Hepatocyte (in vitro differentiated cells): Measurements from ENCODE around the gene NR1D2. TPM values are rescaled to one million over a fixed set of nuclear protein-coding genes. Genes with fewer than 3 reads are reported as not detected.

Experiments used
- DNase-seq: peaks from one replicate; pipeline ENCODE4 v3.0.0-alpha.2; 2016; ENCODE audit warnings: low spot score
- H2AFZ ChIP-seq: fragments of 200-600 bp; sonication (generic); 2 replicates; pipeline ENCODE4 v1.6.0; 2016; ENCODE audit warnings: antibody characterized with exemption, mild to moderate bottlenecking
- H3K27ac ChIP-seq: fragments of 200-600 bp; sonication (generic); 2 replicates; pipeline ENCODE4 v1.5.1; 2016; ENCODE audit warnings: mild to moderate bottlenecking
- H3K27me3 ChIP-seq: fragments of 200-600 bp; sonication (generic); 2 replicates; pipeline ENCODE4 v1.6.1; 2016
- H3K36me3 ChIP-seq: fragments of 200-600 bp; sonication (generic); replicated peaks from 2 replicates; pipeline ENCODE4 v1.5.1; 2016; ENCODE audit warnings: low read depth; ENCODE audit not compliant: insufficient read depth
- H3K4me1 ChIP-seq: fragments of 200-600 bp; sonication (generic); 2 replicates; pipeline ENCODE4 v1.5.1; 2016; ENCODE audit warnings: mild to moderate bottlenecking, moderate library complexity; ENCODE audit not compliant: insufficient read depth
- H3K4me2 ChIP-seq: fragments of 200-600 bp; sonication (generic); 2 replicates; pipeline ENCODE4 v1.6.0; 2016
- H3K4me3 ChIP-seq: fragments of 200-600 bp; sonication (generic); 2 replicates; pipeline ENCODE4 v1.5.1; 2016; ENCODE audit warnings: mild to moderate bottlenecking
- H3K79me2 ChIP-seq: fragments of 200-600 bp; sonication (generic); 2 replicates; pipeline ENCODE4 v1.6.0; 2017; ENCODE audit warnings: mild to moderate bottlenecking
- H3K9me2 ChIP-seq: fragments of 200-600 bp; sonication (generic); replicated peaks from 2 replicates; pipeline ENCODE4 v1.6.0; 2017; ENCODE audit warnings: mild to moderate bottlenecking; ENCODE audit not compliant: insufficient read depth
- H3K9me3 ChIP-seq: fragments of 200-600 bp; sonication (generic); 2 replicates; pipeline ENCODE4 v1.5.1; 2016; ENCODE audit warnings: low read depth, mild to moderate bottlenecking
- H4K20me1 ChIP-seq: fragments of 200-600 bp; sonication (generic); 2 replicates; pipeline ENCODE4 v1.6.0; 2016; ENCODE audit warnings: mild to moderate bottlenecking; ENCODE audit not compliant: insufficient read depth, poor library complexity, severe bottlenecking
- EZH2 ChIP-seq: fragments of 200-600 bp; sonication (generic); IDR thresholded peaks from 2 replicates; pipeline ENCODE4 v1.6.1; 2016; ENCODE audit warnings: antibody characterized with exemption, mild to moderate bottlenecking, borderline replicate concordance
- EZH2phosphoT487 ChIP-seq: fragments of 200-600 bp; sonication (generic); IDR thresholded peaks from one replicate; pipeline ENCODE4 v1.6.1; 2018; ENCODE audit warnings: antibody characterized with exemption, mild to moderate bottlenecking, low read depth, moderate library complexity; ENCODE audit not compliant: unreplicated experiment, severe bottlenecking
- WGBS: methylation state at CpG from one replicate; pipeline ENCODE4 v1.1.6; 2016; ENCODE audit warnings: low lambda C conversion rate; ENCODE audit errors: missing lambda C conversion rate; 5-methylcytosine and 5-hydroxymethylcytosine counted together
- polyA plus RNA-seq: library from polyadenylated mRNA; unstranded; fragments of >200 nt; fragmentation: Nextera tagmentation; extraction: Ambion mirVana; gene quantifications from 2 replicates; pipeline ENCODE4 v1.2.1, GENCODE V29; 2016
- total RNA-seq: library from RNA; depleted of rRNA; stranded (reverse); fragments of >200 nt; gene quantifications from 2 replicates; pipeline ENCODE4 v1.2.3, GENCODE V29; 2014
- TF ChIP-seq, protein P1 (sequence below): fragments of 200-600 bp; sonication (generic); IDR thresholded peaks from 2 replicates; pipeline ENCODE4 v1.5.1; 2016; ENCODE audit warnings: antibody characterized with exemption, mild to moderate bottlenecking; ENCODE audit not compliant: poor library complexity

NR1D2 gene
- total and polyA plus RNA-seq, 2 experiments from 2014 or later: 6.8 to 18.3 TPM

- H2AFZ ChIP-seq: no peak overlapping the region
- no peaks in the 10 kb centered on the region for H3K27me3 ChIP-seq
- H3K9me2 ChIP-seq: no peaks in the 10 kb centered on the region
- DNase-seq: no peak
- no peak overlapping the region for H3K4me3 ChIP-seq
- H3K4me1 ChIP-seq: no peaks in the 10 kb centered on the region
- H3K27ac ChIP-seq: no peak overlapping the region
- H3K36me3 ChIP-seq: no peaks in the 10 kb centered on the region
- H3K9me3 ChIP-seq: no peaks in the 10 kb centered on the region
- 76% methylated on average over 3 of the region's 3 CpGs for WGBS
- no peak overlapping the region for H3K4me2 ChIP-seq
- H3K79me2 ChIP-seq: no peaks in the 10 kb centered on the region
- no peak for TF ChIP-seq EZH2
- no peak for TF ChIP-seq EZH2phosphoT487
- TF ChIP-seq, protein P1, sequence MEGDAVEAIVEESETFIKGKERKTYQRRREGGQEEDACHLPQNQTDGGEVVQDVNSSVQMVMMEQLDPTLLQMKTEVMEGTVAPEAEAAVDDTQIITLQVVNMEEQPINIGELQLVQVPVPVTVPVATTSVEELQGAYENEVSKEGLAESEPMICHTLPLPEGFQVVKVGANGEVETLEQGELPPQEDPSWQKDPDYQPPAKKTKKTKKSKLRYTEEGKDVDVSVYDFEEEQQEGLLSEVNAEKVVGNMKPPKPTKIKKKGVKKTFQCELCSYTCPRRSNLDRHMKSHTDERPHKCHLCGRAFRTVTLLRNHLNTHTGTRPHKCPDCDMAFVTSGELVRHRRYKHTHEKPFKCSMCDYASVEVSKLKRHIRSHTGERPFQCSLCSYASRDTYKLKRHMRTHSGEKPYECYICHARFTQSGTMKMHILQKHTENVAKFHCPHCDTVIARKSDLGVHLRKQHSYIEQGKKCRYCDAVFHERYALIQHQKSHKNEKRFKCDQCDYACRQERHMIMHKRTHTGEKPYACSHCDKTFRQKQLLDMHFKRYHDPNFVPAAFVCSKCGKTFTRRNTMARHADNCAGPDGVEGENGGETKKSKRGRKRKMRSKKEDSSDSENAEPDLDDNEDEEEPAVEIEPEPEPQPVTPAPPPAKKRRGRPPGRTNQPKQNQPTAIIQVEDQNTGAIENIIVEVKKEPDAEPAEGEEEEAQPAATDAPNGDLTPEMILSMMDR: no peak
- H4K20me1 ChIP-seq: no peaks in the 10 kb centered on the region
These were observed 19.6 kb downstream of the NR1D2 start for GRCh38 chr3:23964537-23965235.

GRCh38 chr3:23966328-23966727, 21.2 kb downstream of the NR1D2 start:
- no peaks in the 10 kb centered on the region for H3K9me2 ChIP-seq
- no peaks in the 10 kb centered on the region for H3K9me3 ChIP-seq
- no peaks in the 10 kb centered on the region for H4K20me1 ChIP-seq
- H3K79me2 ChIP-seq: no peaks in the 10 kb centered on the region
- no peaks in the 10 kb centered on the region for H3K4me1 ChIP-seq
- no peak overlapping the region for H3K4me3 ChIP-seq
- no peaks in the 10 kb centered on the region for H3K27me3 ChIP-seq
- no peak overlapping the region for H3K4me2 ChIP-seq
- 87% methylated on average over 1 of the region's 1 CpG for WGBS
- H2AFZ ChIP-seq: no peak overlapping the region
- DNase-seq: no peak
- H3K36me3 ChIP-seq: no peaks in the 10 kb centered on the region
- H3K27ac ChIP-seq: no peak overlapping the region
- TF ChIP-seq EZH2phosphoT487 (no peak), EZH2 (no peak)
- TF ChIP-seq, protein P1: no peak

DNA sequence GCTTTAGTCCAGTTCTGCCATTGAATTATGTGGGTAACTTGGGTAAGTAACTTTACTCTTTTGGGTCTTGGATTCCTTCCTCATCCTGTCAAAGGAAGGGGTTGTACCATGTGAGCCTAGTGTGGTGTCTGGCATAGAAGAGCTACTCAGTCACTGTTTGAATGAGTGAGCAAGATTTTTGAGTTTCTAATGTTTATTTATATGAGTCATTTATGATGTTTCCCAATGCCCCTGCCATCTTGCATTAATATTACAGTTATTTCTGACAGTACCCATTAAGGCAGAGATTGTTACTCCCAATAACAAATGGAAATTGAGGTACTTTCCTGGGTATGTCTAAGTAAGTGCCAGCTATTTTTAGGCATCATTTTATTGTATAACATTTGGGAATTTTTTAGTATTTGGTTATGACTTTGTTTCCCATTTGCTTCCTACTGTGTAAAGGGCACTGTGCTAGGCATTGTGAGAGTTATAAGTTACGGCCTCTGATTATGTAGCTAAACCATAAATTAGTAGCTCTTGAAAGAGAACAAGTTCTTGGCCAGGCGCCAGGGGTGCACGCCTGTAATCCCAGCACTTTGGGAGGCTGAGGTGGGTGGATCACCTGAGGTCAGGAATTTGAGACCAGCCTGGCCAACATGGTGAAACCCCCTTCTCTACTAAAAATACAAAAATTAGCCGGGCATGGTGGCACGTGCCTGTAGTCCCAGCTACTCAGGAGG, 23.5 kb downstream of the NR1D2 start:
- TF ChIP-seq, protein P1: no peak
- TF ChIP-seq EZH2phosphoT487 (no peak), EZH2 (no peak)
- Histone ChIP-seq H3K36me3 (no peaks in the 10 kb centered on the region), H3K4me3 (no peak overlapping the region), H2AFZ (no peak overlapping the region), H3K27ac (no peak overlapping the region), H3K4me2 (no peak overlapping the region), H4K20me1 (no peaks in the 10 kb centered on the region), H3K9me3 (no peaks in the 10 kb centered on the region), H3K4me1 (no peaks in the 10 kb centered on the region), H3K9me2 (no peaks in the 10 kb centered on the region), H3K79me2 (no peaks in the 10 kb centered on the region), H3K27me3 (no peaks in the 10 kb centered on the region)
- no peak for DNase-seq
- WGBS: 90% methylated on average over 5 of the region's 5 CpGs
